Endothelial cell of umbilical vein (primary cell): ENCODE results near the gene ITPKB. TPM values are rescaled to one million over a fixed set of nuclear protein-coding genes. Genes with fewer than 3 reads are reported as not detected.

Source experiments
- BruUV-seq: library from RNA; stranded (reverse); fragments of 400-500 nt; replicated peaks from 2 replicates; lab custom pipeline; 2021; lab: Mats Ljungman, UMichigan
- CTCF ChIA-PET: fragments of 300-600, 350-600 bp; sonication (Branson Sonifier 250); formaldehyde crosslinking; loops from one replicate; lab custom pipeline; 2021; ENCODE audit warnings: antibody characterized with exemption, inconsistent platforms; lab: Charles Lee
- POLR2A ChIA-PET: fragments of 300-600, 350-600 bp; sonication (Branson Sonifier 250); formaldehyde crosslinking; loops from one replicate; lab custom pipeline; 2021; ENCODE audit warnings: antibody characterized with exemption, inconsistent platforms; lab: Charles Lee
- DNase-seq: peaks from one replicate; pipeline ENCODE4 v3.0.0-alpha.2; 2011; ENCODE audit warnings: low read depth, low spot score
- FAIRE-seq: peaks from 2 replicates; lab custom pipeline; 2011; peaks lifted over from hg19 to GRCh38; lab: Jason Lieb, UNC
- H2AFZ ChIP-seq: 2 replicates; pipeline ENCODE4 v1.6.0; 2012; ENCODE audit warnings: low read depth, low read length, control low read depth, inconsistent platforms
- H3K27ac ChIP-seq: 2 replicates; pipeline ENCODE4 v1.5.1; 2011; ENCODE audit warnings: low read depth, mild to moderate bottlenecking, control low read depth, low read length, moderate library complexity; ENCODE audit not compliant: insufficient read depth
- H3K27me3 ChIP-seq, 2 experiments: 2 replicates each; pipeline versions ENCODE4 v1.6.0 to v1.6.1; 2011; ENCODE audit warnings: low read length in 2 of 2, mixed read lengths in 1 of 2; ENCODE audit not compliant: control insufficient read depth in 2 of 2, insufficient read depth in 2 of 2
- H3K36me3 ChIP-seq, 2 experiments: 2 replicates in 1 of 2; 3 replicates in 1 of 2; pipeline ENCODE4 v1.5.1; 2011; ENCODE audit warnings: low read length in 2 of 2, mild to moderate bottlenecking in 1 of 2, moderate library complexity in 1 of 2; ENCODE audit not compliant: control insufficient read depth in 2 of 2, insufficient read depth in 2 of 2; ENCODE audit errors: extremely low read depth in 1 of 2
- H3K4me1 ChIP-seq: 3 replicates; pipeline ENCODE4 v1.5.1; 2011; ENCODE audit warnings: mild to moderate bottlenecking, low read length; ENCODE audit not compliant: control insufficient read depth, insufficient read depth; ENCODE audit errors: extremely low read depth
- H3K4me2 ChIP-seq: 2 replicates; pipeline ENCODE4 v1.6.1; 2011; ENCODE audit warnings: low read length, control low read depth, mixed read lengths; ENCODE audit not compliant: insufficient read depth
- H3K4me3 ChIP-seq, 3 experiments: fragments of 200-600 bp in 1 of 3; sonication (generic), shearing (Covaris generic) in 1 of 3; replicated peaks in 1 of 3; 2 replicates each; pipeline ENCODE4 v1.5.1; 2011 to 2016; ENCODE audit warnings: control low read depth in 3 of 3, low read length in 3 of 3, mild to moderate bottlenecking in 2 of 3, inconsistent platforms in 1 of 3, low read depth in 1 of 3, moderate library complexity in 1 of 3; ENCODE audit not compliant: insufficient read depth in 1 of 3
- H3K79me2 ChIP-seq: 2 replicates; pipeline ENCODE4 v1.6.0; 2012; ENCODE audit warnings: low read length, inconsistent platforms; ENCODE audit not compliant: control insufficient read depth, insufficient read depth
- H3K9ac ChIP-seq: replicated peaks from 2 replicates; pipeline ENCODE3; 2011; ENCODE audit warnings: low read length, control low read depth; ENCODE audit not compliant: insufficient read depth; ENCODE audit errors: extremely low read depth
- H3K9me1 ChIP-seq: replicated peaks from 3 replicates; pipeline ENCODE4 v1.6.0; 2011; ENCODE audit warnings: mild to moderate bottlenecking, low read length; ENCODE audit not compliant: control insufficient read depth, insufficient read depth; ENCODE audit errors: extremely low read depth
- H3K9me3 ChIP-seq: replicated peaks from 2 replicates; pipeline ENCODE4 v1.5.1; 2012; ENCODE audit warnings: low read length, inconsistent platforms; ENCODE audit not compliant: control insufficient read depth, insufficient read depth
- H4K20me1 ChIP-seq: replicated peaks from 2 replicates; pipeline ENCODE3; 2011; ENCODE audit warnings: mild to moderate bottlenecking, low read length; ENCODE audit not compliant: control insufficient read depth, insufficient read depth; ENCODE audit errors: extremely low read depth
- CTCF ChIP-seq, 2 donors: IDR thresholded peaks; 1 replicate in 1 of 2; 2 replicates in 1 of 2; pipeline ENCODE4 v1.5.1; 2011; ENCODE audit warnings: low read length in 2 of 2, mild to moderate bottlenecking in 2 of 2, moderate library complexity in 2 of 2, control low read depth in 1 of 2, inconsistent platforms in 1 of 2, low read depth in 1 of 2; ENCODE audit not compliant: insufficient read depth in 1 of 2; ENCODE audit errors: extremely low read depth in 1 of 2
- EZH2 ChIP-seq: IDR thresholded peaks from 2 replicates; pipeline ENCODE4 v1.6.1; 2012; ENCODE audit warnings: borderline replicate concordance, low read depth, mild to moderate bottlenecking, moderate library complexity, low read length, inconsistent platforms; ENCODE audit not compliant: severe bottlenecking
- FOS ChIP-seq: IDR thresholded peaks from 2 replicates; pipeline ENCODE4 v1.6.1; 2011; ENCODE audit warnings: mild to moderate bottlenecking, low read length, moderate library complexity, borderline replicate concordance; ENCODE audit not compliant: insufficient read depth
- GATA2 ChIP-seq: IDR thresholded peaks from 2 replicates; pipeline ENCODE4 v1.7.0; 2011; ENCODE audit warnings: low read depth, mild to moderate bottlenecking, moderate library complexity, mixed read lengths, low read length; ENCODE audit not compliant: insufficient read length, insufficient read depth
- JUN ChIP-seq: IDR thresholded peaks from 2 replicates; pipeline ENCODE4 v1.6.1; 2011; ENCODE audit warnings: borderline replicate concordance, low read depth; ENCODE audit not compliant: insufficient read length, insufficient read depth
- MAX ChIP-seq: IDR thresholded peaks from 2 replicates; pipeline ENCODE4 v1.6.1; 2011; ENCODE audit not compliant: insufficient read depth, insufficient read length
- MYC ChIP-seq: IDR thresholded peaks from one replicate; pipeline ENCODE4 v1.6.1; 2011; ENCODE audit warnings: mild to moderate bottlenecking, low read depth, low read length
- POLR2A ChIP-seq: IDR thresholded peaks from 2 replicates; pipeline ENCODE4 v1.6.1; 2012; ENCODE audit warnings: low read depth, mild to moderate bottlenecking, control low read depth, low read length
- POLR2AphosphoS5 ChIP-seq: IDR thresholded peaks from 2 replicates; pipeline ENCODE4 v1.6.1; 2012; ENCODE audit warnings: low read depth, mild to moderate bottlenecking, control low read depth, low read length, moderate library complexity; ENCODE audit not compliant: insufficient read depth
- dilution Hi-C: fragments of 300-500 bp; cut with MboI; formaldehyde crosslinking; loops from one replicate; pipeline ENCODE4 v1.15.0; 2019; ENCODE audit warnings: low sequenced_read_pairs; ENCODE audit not compliant: extremely low pct_ligation_motif_present
- intact Hi-C: fragments of 100-400 bp; cut with micrococcal nuclease; formaldehyde crosslinking; loops from one replicate; pipeline ENCODE4 v1.10.0; 2022
- polyA plus RNA-seq, 4 experiments: library from polyadenylated mRNA; depleted of rRNA in 3 of 4; stranded (reverse) in 3 of 4; unstranded in 1 of 4; fragments of >200 nt; gene quantifications; 2 replicates each; pipeline versions ENCODE4 v1.2.1 to v1.2.3, GENCODE V29; 2011 to 2012; ENCODE audit warnings: missing spikeins in 1 of 4
- total RNA-seq: library from RNA; stranded (reverse); gene quantifications from 2 replicates; pipeline ENCODE4 v1.2.3, GENCODE V29; 2021

ITPKB gene
- total and polyA plus RNA-seq, 2 donors (not counting 3 experiments of a cell fraction or from before 2014, with no cell fraction given): 7.7 to 34.8 TPM

- no peak for FAIRE-seq
- TF ChIP-seq FOS: no peak
- TF ChIP-seq EZH2: no peak
- TF ChIP-seq CTCF (IDR thresholded peaks at IDR 0.05; ENCODE audit: extremely low read depth in 1 of 2, insufficient read depth in 1 of 2, low read depth in 1 of 2, low read length in 2 of 2): no peak
- TF ChIP-seq MYC: no peak
- no peak for TF ChIP-seq POLR2A
- TF ChIP-seq GATA2: no peak
- no peak for TF ChIP-seq POLR2AphosphoS5
- TF ChIP-seq MAX: no peak
- no peak for TF ChIP-seq JUN
- dilution Hi-C loops: no loop called here
- Histone ChIP-seq H4K20me1 (peaks cover 2% of the 10 kb centered on the region), H3K27ac (no peak overlapping the region), H3K4me2 (no peak overlapping the region), H3K9me3 (no peaks in the 10 kb centered on the region), H3K79me2 (peaks cover 40% of the 10 kb centered on the region), H3K9ac (no peak overlapping the region), H3K4me3 (no peak overlapping the region), H3K36me3 (peaks cover 5% of the 10 kb centered on the region in 2 experiments), H3K4me1 (peaks cover 13% of the 10 kb centered on the region), H3K9me1 (no peaks in the 10 kb centered on the region), H3K27me3 (no peaks in the 10 kb centered on the region), H2AFZ (no peak overlapping the region)
- ChIA-PET CTCF (interaction anchor here (0.9 to 2.1 kb wide), 2 partner anchors 86 to 96 kb away, joined by 3 to 5 read pairs; no protein-coding TSS in a partner anchor), POLR2A (no interaction called here)
- no TSS peak for BruUV-seq
- intact Hi-C loops: loop anchor here (10.0 kb wide), 1 partner anchor 211 kb away; the partner anchor contains the start of gene COQ8A
- no peak for DNase-seq
Observed at GRCh38 chr1:226733304-226733703, 5.8 kb downstream of the ITPKB start.
